NCI-H2171 (cell line): ENCODE measurements around the gene COPB2.

Experiments used
- DNase-seq: peaks from one replicate; lab custom pipeline; 2025; lab: John Stamatoyannopoulos, UW

The COPB2 gene

DNA sequence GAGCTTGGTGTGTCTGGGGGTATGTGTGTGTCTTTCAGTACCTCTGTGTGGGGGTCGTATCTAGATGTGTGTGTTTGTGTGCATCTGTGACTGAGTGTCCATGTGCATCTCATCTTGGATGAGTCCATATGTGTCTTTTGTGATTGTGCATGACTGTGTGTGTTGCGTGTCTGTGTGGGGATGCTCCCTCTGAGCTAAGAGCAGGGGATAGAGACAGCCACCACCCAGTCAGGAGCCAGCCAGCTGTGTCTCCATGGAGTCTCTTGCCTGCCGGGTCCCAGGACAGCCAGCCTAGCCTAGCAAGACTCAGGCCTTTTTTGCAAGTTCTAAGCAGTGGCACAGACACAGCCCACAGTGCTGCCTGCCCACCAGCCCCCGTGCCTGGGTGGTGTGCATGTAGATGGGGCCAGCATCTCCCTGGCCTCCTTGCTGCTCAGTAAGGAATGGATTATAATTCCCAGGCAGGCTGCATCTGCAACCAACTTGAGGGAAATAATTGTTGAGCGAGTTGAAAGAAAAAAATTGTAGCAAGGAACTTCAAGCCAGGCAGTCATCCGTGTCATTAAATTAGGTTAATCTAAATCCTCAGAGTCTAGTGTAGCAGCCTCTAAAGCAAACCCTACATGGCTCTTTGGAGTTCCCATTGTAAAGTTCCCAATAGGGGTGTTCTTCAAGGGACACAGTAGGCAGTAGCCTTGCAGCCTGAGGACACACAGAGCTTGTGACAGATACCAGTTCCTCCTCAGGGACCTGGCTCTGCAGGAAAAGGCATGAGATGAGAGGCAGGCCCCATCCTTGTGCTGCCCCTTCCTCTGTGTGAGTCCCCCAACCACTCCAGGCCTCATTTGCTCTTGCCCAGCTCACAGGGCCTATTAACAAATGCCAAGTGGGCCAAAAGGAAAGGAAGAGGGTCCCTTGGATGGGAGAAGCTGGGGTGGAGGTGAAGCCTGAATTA, 81.6 kb downstream of the COPB2 start:
- no peak for DNase-seq
